Kidney (tissue), 14 donors: ENCODE measurements around the gene MAD1L1. TPM values are rescaled to one million over a fixed set of nuclear protein-coding genes. Genes with fewer than 3 reads are reported as not detected.

Experiments
- DNase-seq, 5 donors: peaks; one replicate each; pipeline ENCODE4 v3.0.0-alpha.2; 2013 to 2020
- FAIRE-seq: peaks from 2 replicates; lab custom pipeline; 2012; peaks lifted over from hg19 to GRCh38; lab: Jason Lieb, UNC
- H3K27ac ChIP-seq, 2 donors: one replicate each; pipeline ENCODE4 v1.7.0; 2013; ENCODE audit warnings: low read depth in 2 of 2, low read length in 2 of 2, inconsistent platforms in 1 of 2
- H3K27me3 ChIP-seq: one replicate; pipeline ENCODE4 v1.7.1; 2013; ENCODE audit warnings: low read length, inconsistent platforms; ENCODE audit not compliant: control insufficient read depth, insufficient read depth
- H3K36me3 ChIP-seq, 3 donors: one replicate each; pipeline versions ENCODE4 v1.7.0 to v1.7.1; 2013; ENCODE audit warnings: low read length in 3 of 3, control low read depth in 1 of 3, inconsistent platforms in 1 of 3; ENCODE audit not compliant: insufficient read depth in 3 of 3, control insufficient read depth in 2 of 3
- H3K4me1 ChIP-seq, 3 donors: one replicate each; pipeline versions ENCODE4 v1.7.0 to v1.7.1; 2013; ENCODE audit warnings: low read length in 3 of 3, inconsistent platforms in 1 of 3, low read depth in 1 of 3; ENCODE audit not compliant: control insufficient read depth in 2 of 3, insufficient read depth in 2 of 3
- H3K4me3 ChIP-seq, 3 donors: one replicate each; pipeline versions ENCODE4 v1.7.0 to v1.8.1; 2013; ENCODE audit warnings: low read length in 3 of 3, control low read depth in 1 of 3, inconsistent platforms in 1 of 3
- H3K9ac ChIP-seq, 3 donors: one replicate each; pipeline versions ENCODE4 v1.7.0 to v1.7.1; 2013; ENCODE audit warnings: low read length in 3 of 3, control low read depth in 1 of 3, inconsistent platforms in 1 of 3
- H3K9me3 ChIP-seq, 3 donors: one replicate each; pipeline versions ENCODE4 v1.7.0 to v1.7.1; 2013; ENCODE audit warnings: low read length in 3 of 3, control low read depth in 1 of 3, inconsistent platforms in 1 of 3; ENCODE audit not compliant: control insufficient read depth in 2 of 3, insufficient read depth in 1 of 3
- CTCF ChIP-seq: IDR thresholded peaks from 3 replicates; pipeline ENCODE4 v1.5.1; 2012; ENCODE audit warnings: mild to moderate bottlenecking, moderate library complexity, borderline replicate concordance; ENCODE audit not compliant: insufficient read depth; ENCODE audit errors: extremely low read depth
- intact Hi-C: fragments of 100-400 bp; cut with DNase I; formaldehyde crosslinking; loops from one replicate; pipeline ENCODE4 v1.11.1; 2022
- polyA plus RNA-seq: library from polyadenylated mRNA; stranded (reverse); fragments of 350-450 nt; fragmentation: Illumina TruSeq; extraction: RNeasy Lipid Tissue Mini Kit (QIAGEN cat#74804); gene quantifications from one replicate; pipeline ENCODE4 v1.2.3, GENCODE V29; 2014; ENCODE audit warnings: low read depth, low replicate concordance; ENCODE audit not compliant: insufficient read depth
- total RNA-seq: library from RNA; stranded (reverse); fragmentation: NEBNext Ultra II Directional; extraction: Animal tissue kit (Norgen Biotek cat#: 25700); gene quantifications from one replicate; pipeline ENCODE4 v1.2.1, GENCODE V29; 2021
- donor health status: control.
- donor health status: control.
- donor health status: control.
- donor health status: control.
- donor health status: control.
- donor health status: DM: yes; HTN: yes; CAD: no.
- donor health status: Normal renal cell carcinoma (clear cell type).

MAD1L1 gene
- total and polyA plus RNA-seq, 2 donors from 2014 or later = 33.2 to 45.2 TPM

- TF ChIP-seq CTCF = no peak
- Histone ChIP-seq H3K36me3 (no peaks in the 10 kb centered on the region), H3K9me3 (no peaks in the 10 kb centered on the region), H3K9ac (no peak overlapping the region), H3K4me1 (no peaks in the 10 kb centered on the region), H3K4me3 (no peak overlapping the region), H3K27me3 (no peaks in the 10 kb centered on the region), H3K27ac (no peak overlapping the region)
- DNase-seq (peak in 2 of 5 donors; percentile 44 to 51), FAIRE-seq (no peak)
- intact Hi-C loops = no loop called here
Measured at GRCh38 chr7:2001601-2002442, 230.9 kb downstream of the MAD1L1 start.

GRCh38 chr7:2000746-2001321 lies 231.9 kb downstream of the MAD1L1 start:
- Histone ChIP-seq H3K9ac (no peak overlapping the region), H3K4me3 (no peak overlapping the region), H3K27ac (no peak overlapping the region), H3K27me3 (no peaks in the 10 kb centered on the region), H3K9me3 (no peaks in the 10 kb centered on the region), H3K36me3 (no peaks in the 10 kb centered on the region), H3K4me1 (no peaks in the 10 kb centered on the region)
- intact Hi-C loops = no loop called here
- no peak for FAIRE-seq
- DNase-seq = peak in 1 of 5 donors; percentile 66
- no peak for TF ChIP-seq CTCF

DNA sequence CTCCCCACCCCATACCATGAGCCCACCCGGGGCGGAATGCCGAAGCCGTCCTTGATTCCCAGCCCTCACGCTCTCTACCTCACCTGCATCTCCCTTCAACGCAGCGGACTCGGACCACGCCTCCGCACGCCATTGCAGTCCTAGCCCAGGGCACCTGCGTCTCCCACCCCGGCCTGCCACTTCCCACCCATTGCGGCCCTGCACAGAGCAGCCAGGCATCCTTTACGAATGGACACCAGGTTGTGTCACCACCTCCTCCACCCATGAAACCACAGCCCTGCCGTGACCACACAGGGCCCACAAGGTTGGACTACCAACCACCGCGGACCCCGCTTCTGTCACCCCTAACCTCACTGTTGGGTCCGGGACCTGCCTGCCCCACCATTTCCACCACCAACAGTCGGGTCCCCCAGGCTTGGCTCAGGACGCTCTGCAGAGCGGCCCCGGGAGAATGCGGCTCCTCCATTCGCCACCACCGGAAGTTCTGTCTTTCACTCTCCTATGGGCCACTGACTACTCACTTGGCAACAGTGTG lies 232.5 kb downstream of the MAD1L1 start:
- Histone ChIP-seq H3K9me3 (no peaks in the 10 kb centered on the region), H3K36me3 (no peaks in the 10 kb centered on the region), H3K27me3 (no peaks in the 10 kb centered on the region), H3K4me1 (no peaks in the 10 kb centered on the region), H3K9ac (no peak overlapping the region), H3K27ac (no peak overlapping the region), H3K4me3 (no peak overlapping the region)
- no peak for TF ChIP-seq CTCF
- no peak for FAIRE-seq
- DNase-seq = peak in 1 of 5 donors; percentile 67
- intact Hi-C loops = no loop called here
